Measurements from ENCODE around the gene AKAP5.

GRCh38 chr14:64463195-64463594 is 2.1 kb upstream of the AKAP5 start:
- TF ChIP-seq CTCF (conservative IDR thresholded peaks at IDR 0.05; ENCODE audit: low read depth in 2 of 2), result no peak
- TF ChIP-seq CREB1 (CRISPR knock-in tag; IDR thresholded peaks at IDR 0.05; ENCODE audit: low read depth), result no peak
- TF ChIP-seq EZH2phosphoT487 (IDR thresholded peaks at IDR 0.05; ENCODE audit: unreplicated experiment), result no peak
